Right ventricle myocardium inferior (tissue), 1 donor: ENCODE measurements around the gene PCED1A. TPM values are rescaled to one million over a fixed set of nuclear protein-coding genes. Genes with fewer than 3 reads are reported as not detected.

Experiments used
- ATAC-seq: fragments of 200-7000 bp; cut with Tn5 transposase; one replicate; pipeline ENCODE4 v1.9.1; 2020; ENCODE audit warnings: mild to moderate bottlenecking, moderate library complexity
- DNase-seq: peaks from one replicate; pipeline ENCODE4 v3.0.0; 2021; ENCODE audit errors: missing footprints
- intact Hi-C: fragments of 100-400 bp; cut with DNase I; formaldehyde crosslinking; loops from one replicate; pipeline ENCODE4 v1.11.0; 2022
- long read RNA-seq: library from polyadenylated mRNA; unstranded; transcript quantifications from one replicate; pipeline ENCODE4 v2.0.0, GENCODE V29; 2021
- total RNA-seq: library from RNA; stranded (reverse); fragmentation: NEBNext Ultra II Directional; extraction: Animal tissue kit (Norgen Biotek cat#: 25700); gene quantifications from one replicate; pipeline ENCODE4 v1.2.1, GENCODE V29; 2021
- donor health status: DM: no; HTN: yes; CAD: no; lungs with severe emphysema.

PCED1A gene
- total RNA-seq = 10.7 TPM
- long read RNA-seq, partial matches to known transcripts = 5 of 10 reads
- long read RNA-seq, other reads (novel, unspliced or antisense) = 3 of 10 reads

GRCh38 chr20:2840138-2840966, at the start of gene PCED1A, which contains the start of gene VPS16:
Gene PCED1A (minus strand): TSS chr20:2840655. CDS start chr20:2839912, 743 bp downstream.
Gene VPS16 (plus strand): TSS chr20:2840745. CDS start chr20:2840775, 30 bp downstream.
- ATAC-seq (peak; percentile 98), DNase-seq (peak; percentile 92)
- intact Hi-C loops = loop anchor here (2.0 to 5.0 kb wide), 2 partner anchors 32 to 88 kb away; partner anchors contain the start of gene PTPRA

DNA sequence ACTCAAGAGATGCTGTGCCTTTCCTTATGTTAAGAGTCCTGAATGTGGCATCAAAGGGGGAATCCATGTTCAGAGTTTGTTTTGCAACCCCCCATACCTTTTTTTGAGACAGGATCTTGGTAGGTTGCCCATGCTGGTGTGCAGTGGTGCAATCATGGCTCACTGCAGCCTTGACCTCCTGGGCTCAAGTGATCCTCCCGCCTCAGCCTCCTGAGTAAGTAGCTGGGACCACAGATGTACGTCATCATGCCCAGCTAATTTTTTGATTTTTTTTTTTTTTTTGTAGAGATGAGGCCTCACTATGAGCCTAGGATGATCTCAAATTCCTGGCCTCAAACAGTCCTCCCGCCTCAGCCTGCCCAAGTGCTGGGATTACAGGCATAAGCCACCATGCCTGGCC, 49.3 kb upstream of the PCED1A start:
- ATAC-seq = no peak
- DNase-seq = no peak
- intact Hi-C loops = no loop called here

GRCh38 chr20:2889209-2889608, 48.8 kb upstream of the PCED1A start:
- DNase-seq (no peak), ATAC-seq (no peak)
- intact Hi-C loops = no loop called here

DNA sequence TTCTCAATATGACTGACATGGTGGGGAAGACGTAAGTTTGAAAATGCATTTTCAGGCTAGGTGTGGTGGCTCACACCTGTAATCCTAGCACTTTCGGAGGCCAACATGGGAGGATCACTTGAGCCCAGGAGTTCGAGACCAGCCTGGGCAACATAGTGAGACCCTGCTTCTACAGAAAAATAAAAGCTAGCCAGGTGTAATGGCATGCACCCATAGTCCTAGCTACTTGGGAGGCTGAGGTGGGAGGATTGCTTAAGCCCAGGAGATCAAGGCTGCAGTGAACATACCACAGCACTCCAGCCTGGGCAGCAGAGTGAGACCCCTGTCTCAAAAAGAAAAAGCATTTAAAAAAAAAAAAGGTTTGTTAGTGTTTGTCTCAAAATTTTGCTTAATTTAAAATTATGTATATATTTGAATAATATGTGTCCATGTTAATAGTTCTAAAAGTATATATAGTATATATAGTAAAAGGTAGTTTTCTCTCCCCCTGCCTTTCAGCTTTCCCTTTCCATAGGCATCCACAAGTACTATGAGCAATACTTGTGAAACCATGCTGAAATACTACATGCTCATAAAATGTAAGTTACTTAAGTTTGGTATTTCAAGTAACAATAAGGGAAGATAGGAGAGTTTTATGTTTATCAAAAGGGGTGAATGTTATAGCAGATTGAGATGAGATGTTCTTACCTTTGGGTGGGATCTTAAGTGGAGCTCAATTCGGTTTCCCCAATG, 47.9 kb upstream of the PCED1A start:
- no peak for ATAC-seq
- intact Hi-C loops = no loop called here

GRCh38 chr20:2887715-2888114, 47.3 kb upstream of the PCED1A start:
- no peak for DNase-seq
- ATAC-seq = no peak
- intact Hi-C loops = no loop called here

More for the DNA sequence above, 47.9 kb upstream of the PCED1A start:
- no peak for DNase-seq

GRCh38 chr20:2883726-2884637, 43.5 kb upstream of the PCED1A start:
- ATAC-seq (no peak), DNase-seq (no peak)
- intact Hi-C loops = no loop called here

DNA sequence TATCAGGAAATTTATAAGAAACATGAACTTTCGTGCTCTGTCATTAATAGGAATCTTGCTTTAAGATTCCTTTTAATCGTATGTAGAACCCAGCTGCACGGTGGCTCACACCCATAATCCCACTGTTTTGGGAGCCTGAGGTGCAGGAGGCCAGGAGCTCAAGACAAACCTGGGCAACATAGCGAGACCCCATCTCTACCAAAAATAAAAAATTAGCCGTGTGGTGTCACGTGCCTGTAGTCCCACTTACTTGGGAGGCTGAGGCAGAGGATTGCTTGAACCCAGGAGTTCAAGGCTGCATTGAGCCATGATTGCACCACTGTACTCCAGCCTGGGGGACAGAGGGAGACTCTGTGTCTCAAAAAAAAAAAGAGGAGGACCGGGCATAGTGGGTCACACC, 40.2 kb upstream of the PCED1A start:
- no peak for ATAC-seq
- intact Hi-C loops = no loop called here

DNA sequence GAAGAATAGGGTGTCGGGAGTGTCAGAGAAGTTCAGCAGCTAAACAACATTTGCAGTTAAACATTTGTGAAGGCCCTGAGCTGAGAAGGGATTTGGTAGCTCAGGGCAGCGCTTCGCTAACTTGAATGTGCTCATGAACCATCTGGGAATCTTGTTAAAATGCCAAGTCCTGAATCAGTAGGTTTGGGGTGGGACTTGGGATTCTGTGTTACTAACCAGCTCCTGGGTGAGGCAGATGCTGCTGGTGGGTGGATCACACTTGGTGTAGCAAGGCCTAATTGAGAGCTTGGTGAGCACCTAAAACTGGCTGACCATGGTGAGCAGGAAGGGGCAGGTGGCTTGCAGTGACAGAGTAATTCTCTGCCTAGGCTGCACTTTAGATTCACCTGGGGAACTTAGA, 38.7 kb upstream of the PCED1A start:
- ATAC-seq (peak; percentile 80), DNase-seq (no peak)
- intact Hi-C loops = loop anchor here (10.0 kb wide), 1 partner anchor 106 kb away; no protein-coding TSS in a partner anchor

More for the DNA sequence above, 40.2 kb upstream of the PCED1A start:
- DNase-seq = no peak

GRCh38 chr20:2878515-2878914, 38.1 kb upstream of the PCED1A start:
- ATAC-seq (no peak), DNase-seq (no peak)
- intact Hi-C loops = loop anchor here (10.0 kb wide), 1 partner anchor 106 kb away; no protein-coding TSS in a partner anchor

- ATAC-seq = no peak
- intact Hi-C loops = loop anchor here (10.0 kb wide), 1 partner anchor 109 kb away; no protein-coding TSS in a partner anchor
- DNase-seq = no peak
Measured at GRCh38 chr20:2875690-2876203, 35.3 kb upstream of the PCED1A start.

DNA sequence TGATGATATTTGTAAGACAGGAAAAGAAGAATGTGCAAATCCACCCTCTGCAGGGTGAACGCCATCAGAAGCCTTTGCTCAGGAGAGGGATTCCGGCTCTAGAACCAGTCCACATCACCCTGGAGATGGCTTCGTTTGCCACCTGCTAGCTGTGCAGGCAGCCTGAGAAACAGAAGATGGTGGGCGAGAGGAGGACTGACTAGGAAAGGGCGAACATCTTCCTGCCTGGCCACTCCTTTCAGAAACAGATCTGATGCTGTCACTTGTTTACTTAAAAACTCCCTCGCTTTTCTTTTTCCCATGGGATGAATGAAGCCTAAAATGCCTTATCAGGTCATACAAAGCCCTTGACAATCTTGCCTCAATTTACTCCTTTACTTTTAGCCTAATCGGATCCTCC, 34.0 kb upstream of the PCED1A start:
- intact Hi-C loops = loop anchor here (10.0 kb wide), 1 partner anchor 110 kb away; no protein-coding TSS in a partner anchor
- DNase-seq (no peak), ATAC-seq (no peak)

DNA sequence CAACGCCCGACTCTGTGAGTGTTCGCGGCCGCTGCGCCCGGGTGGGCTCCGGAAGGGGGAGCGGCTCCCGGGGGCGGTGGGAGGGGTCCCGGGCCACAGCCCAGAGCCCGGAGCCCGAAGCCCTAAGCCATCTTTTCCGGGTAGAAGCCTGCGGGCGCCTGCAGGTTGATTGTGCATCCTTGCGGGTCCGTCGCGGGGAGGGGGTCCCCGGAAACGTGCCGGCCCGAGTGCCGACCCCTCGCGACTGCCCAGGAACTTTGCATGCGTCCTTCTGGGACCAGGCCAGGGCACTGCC, 33.2 kb upstream of the PCED1A start:
- no peak for ATAC-seq
- peak; percentile 82 for DNase-seq
- intact Hi-C loops = loop anchor here (2.0 to 10.0 kb wide), 2 partner anchors 33 to 111 kb away; partner anchors contain the start of genes PCED1A and VPS16

GRCh38 chr20:2873010-2873746, 32.7 kb upstream of the PCED1A start, which contains the start of gene PTPRA:
Gene PTPRA (plus strand): TSS chr20:2873481. CDS start chr20:2964278, 90,797 bp downstream.
- intact Hi-C loops = loop anchor here (2.0 to 10.0 kb wide), 2 partner anchors 32 to 112 kb away; partner anchors contain the start of genes PCED1A and VPS16
- peak; percentile 96 for DNase-seq

DNA sequence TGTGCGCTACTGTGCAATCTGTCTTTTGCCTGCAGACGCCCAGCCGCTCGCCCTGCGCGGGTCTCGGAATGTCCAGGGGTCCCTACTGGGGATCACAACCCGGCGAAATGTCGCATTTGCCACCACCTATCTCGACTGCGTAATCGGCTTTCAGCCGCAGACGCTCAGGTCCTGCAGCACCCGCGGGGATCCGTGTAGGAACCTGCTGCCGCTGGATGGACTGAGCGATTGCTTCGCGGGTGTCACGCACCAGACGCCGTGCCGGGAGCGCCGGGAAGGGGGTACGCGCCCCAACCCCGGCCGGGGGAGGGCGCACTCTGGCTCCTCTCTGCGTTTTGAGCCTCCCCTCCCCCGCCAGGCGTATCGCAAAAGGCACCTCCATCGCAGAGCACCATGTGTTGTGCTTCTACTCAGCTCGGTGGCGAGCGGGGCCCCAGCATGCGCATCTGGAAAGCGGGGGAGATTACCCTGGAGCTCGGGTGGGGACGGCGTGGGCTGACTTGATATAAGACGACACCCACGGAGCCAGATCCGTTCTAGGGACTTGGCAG, 32.1 kb upstream of the PCED1A start:
- DNase-seq = peak; percentile 81
- ATAC-seq = peak; percentile 40
- intact Hi-C loops = loop anchor here (2.0 to 10.0 kb wide), 2 partner anchors 32 to 112 kb away; partner anchors contain the start of genes PCED1A and VPS16

More at GRCh38 chr20:2873010-2873746, 32.7 kb upstream of the PCED1A start, which contains the start of gene PTPRA:
- peak; percentile 97 for ATAC-seq

DNA sequence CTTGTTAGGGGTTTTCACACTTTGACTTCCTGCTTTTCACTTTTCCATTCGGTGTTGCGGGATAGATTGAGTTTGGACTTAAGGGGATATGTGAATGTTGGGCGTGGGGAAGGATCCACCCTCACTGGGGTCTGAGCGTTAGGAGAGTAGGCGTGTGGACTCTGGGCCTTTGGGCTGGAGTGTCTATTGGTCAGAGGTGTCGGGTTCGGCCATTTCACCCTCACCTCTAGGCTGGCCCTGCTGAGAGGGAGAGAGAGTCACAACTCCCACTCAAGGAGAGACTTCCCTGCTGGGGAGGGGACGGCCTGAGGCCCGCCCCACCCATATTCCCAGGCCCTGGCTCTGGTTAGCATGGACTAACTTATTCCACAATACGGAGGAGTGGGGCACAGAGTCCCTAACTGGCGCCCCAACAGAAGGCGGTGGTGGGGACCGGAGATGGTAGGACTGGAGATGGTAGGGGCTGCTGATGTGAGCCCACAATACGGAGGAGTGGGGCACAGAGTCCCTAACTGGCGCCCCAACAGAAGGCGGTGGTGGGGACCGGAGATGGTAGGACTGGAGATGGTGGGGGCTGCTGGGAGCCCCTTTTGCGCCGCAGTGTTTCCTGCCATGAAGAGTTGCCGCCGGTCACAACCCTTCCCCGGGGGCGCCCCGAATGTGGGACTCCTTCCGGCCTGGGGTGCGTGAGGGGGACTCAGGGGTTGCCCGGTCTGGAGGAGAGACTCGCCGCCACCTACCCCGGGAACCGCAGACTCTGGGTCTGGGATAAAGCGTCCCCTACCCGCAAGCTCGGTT, 31.4 kb upstream of the PCED1A start:
- no peak for ATAC-seq
- DNase-seq = no peak
- intact Hi-C loops = loop anchor here (2.0 to 10.0 kb wide), 2 partner anchors 31 to 113 kb away; partner anchors contain the start of genes PCED1A and VPS16

- no peak for ATAC-seq
- no peak for DNase-seq
- intact Hi-C loops = loop anchor here (10.0 kb wide), 1 partner anchor 114 kb away; no protein-coding TSS in a partner anchor
Measured at GRCh38 chr20:2871111-2871465, 30.6 kb upstream of the PCED1A start.
